ENCODE data around the gene ARID1B.

The ARID1B gene

GRCh38 chr6:157072128-157072527, 294.9 kb downstream of the ARID1B start:
- H3K27ac Mint-ChIP-seq = no peak overlapping the region

GRCh38 chr6:157073596-157073995, 296.4 kb downstream of the ARID1B start:
- Mint-ChIP-seq H3K27ac (no peak overlapping the region), H3K9me3 (ENCODE audit: low read depth) (no peaks in the 10 kb centered on the region), H3K4me1 (ENCODE audit: low read depth) (peaks cover 58% of the 10 kb centered on the region), H3K4me3 (no peak overlapping the region), H3K36me3 (peaks cover 19% of the 10 kb centered on the region), H3K27me3 (no peaks in the 10 kb centered on the region)

More at GRCh38 chr6:157072128-157072527, 294.9 kb downstream of the ARID1B start:
- no peaks in the 10 kb centered on the region for H3K9me3 Mint-ChIP-seq (ENCODE audit: low read depth)
- no peaks in the 10 kb centered on the region for H3K27me3 Mint-ChIP-seq
- H3K36me3 Mint-ChIP-seq = peaks cover 14% of the 10 kb centered on the region
- H3K4me3 Mint-ChIP-seq = no peak overlapping the region
- peaks cover 61% of the 10 kb centered on the region for H3K4me1 Mint-ChIP-seq (ENCODE audit: low read depth)

- peaks cover 19% of the 10 kb centered on the region for H3K36me3 Mint-ChIP-seq
- no peak overlapping the region for H3K27ac Mint-ChIP-seq
- no peaks in the 10 kb centered on the region for H3K27me3 Mint-ChIP-seq
- H3K4me3 Mint-ChIP-seq = no peak overlapping the region
- H3K4me1 Mint-ChIP-seq (ENCODE audit: low read depth) = peaks cover 58% of the 10 kb centered on the region
- H3K9me3 Mint-ChIP-seq (ENCODE audit: low read depth) = no peaks in the 10 kb centered on the region
These were observed 297.8 kb downstream of the ARID1B start for GRCh38 chr6:157074969-157075368.

GRCh38 chr6:157075549-157076450, 298.6 kb downstream of the ARID1B start:
- H3K36me3 Mint-ChIP-seq = peaks cover 19% of the 10 kb centered on the region
- H3K27me3 Mint-ChIP-seq = no peaks in the 10 kb centered on the region
- H3K27ac Mint-ChIP-seq = peak overlapping the region; percentile 87
- peaks cover 59% of the 10 kb centered on the region for H3K4me1 Mint-ChIP-seq (ENCODE audit: low read depth)
- H3K9me3 Mint-ChIP-seq (ENCODE audit: low read depth) = no peaks in the 10 kb centered on the region
- H3K4me3 Mint-ChIP-seq = peak overlapping the region; percentile 44

- Mint-ChIP-seq H3K4me1 (ENCODE audit: low read depth) (peaks cover 58% of the 10 kb centered on the region), H3K27ac (peak overlapping the region; percentile 23), H3K36me3 (peaks cover 19% of the 10 kb centered on the region), H3K27me3 (no peaks in the 10 kb centered on the region), H3K4me3 (no peak overlapping the region), H3K9me3 (ENCODE audit: low read depth) (no peaks in the 10 kb centered on the region)
These were observed 299.3 kb downstream of the ARID1B start for GRCh38 chr6:157076451-157076822.

- Mint-ChIP-seq H3K4me3 (peak overlapping the region; percentile 20), H3K9me3 (ENCODE audit: low read depth) (no peaks in the 10 kb centered on the region), H3K27ac (peak overlapping the region; percentile 23), H3K4me1 (ENCODE audit: low read depth) (peaks cover 58% of the 10 kb centered on the region), H3K27me3 (no peaks in the 10 kb centered on the region), H3K36me3 (peaks cover 19% of the 10 kb centered on the region)
These were observed 300.1 kb downstream of the ARID1B start for GRCh38 chr6:157077251-157077650.

- H3K9me3 Mint-ChIP-seq (ENCODE audit: low read depth) = no peaks in the 10 kb centered on the region
- H3K27ac Mint-ChIP-seq = no peak overlapping the region
- no peaks in the 10 kb centered on the region for H3K27me3 Mint-ChIP-seq
- H3K4me3 Mint-ChIP-seq = no peak overlapping the region
- peaks cover 19% of the 10 kb centered on the region for H3K36me3 Mint-ChIP-seq
- H3K4me1 Mint-ChIP-seq (ENCODE audit: low read depth) = peaks cover 58% of the 10 kb centered on the region
These were observed 301.1 kb downstream of the ARID1B start for GRCh38 chr6:157078326-157078725.

GRCh38 chr6:157079277-157079676, 302.1 kb downstream of the ARID1B start:
- Mint-ChIP-seq H3K4me3 (no peak overlapping the region), H3K9me3 (ENCODE audit: low read depth) (no peaks in the 10 kb centered on the region), H3K27me3 (no peaks in the 10 kb centered on the region), H3K4me1 (ENCODE audit: low read depth) (peaks cover 58% of the 10 kb centered on the region), H3K27ac (peak overlapping the region; percentile 46), H3K36me3 (peaks cover 13% of the 10 kb centered on the region)

- H3K27me3 Mint-ChIP-seq = no peaks in the 10 kb centered on the region
- H3K27ac Mint-ChIP-seq = peak overlapping the region; percentile 46
These were observed 302.6 kb downstream of the ARID1B start for GRCh38 chr6:157079771-157080170.

GRCh38 chr6:157080986-157081391, 303.8 kb downstream of the ARID1B start:
- H3K4me1 Mint-ChIP-seq (ENCODE audit: low read depth) = peaks cover 47% of the 10 kb centered on the region
- no peak overlapping the region for H3K4me3 Mint-ChIP-seq
- no peak overlapping the region for H3K27ac Mint-ChIP-seq
- H3K27me3 Mint-ChIP-seq = no peaks in the 10 kb centered on the region
- no peaks in the 10 kb centered on the region for H3K9me3 Mint-ChIP-seq (ENCODE audit: low read depth)
- peaks cover 9% of the 10 kb centered on the region for H3K36me3 Mint-ChIP-seq

More at GRCh38 chr6:157079771-157080170, 302.6 kb downstream of the ARID1B start:
- Mint-ChIP-seq H3K9me3 (ENCODE audit: low read depth) (no peaks in the 10 kb centered on the region), H3K4me1 (ENCODE audit: low read depth) (peaks cover 55% of the 10 kb centered on the region), H3K36me3 (peaks cover 10% of the 10 kb centered on the region), H3K4me3 (no peak overlapping the region)

- Mint-ChIP-seq H3K4me1 (ENCODE audit: low read depth) (peaks cover 31% of the 10 kb centered on the region), H3K27ac (no peak overlapping the region), H3K36me3 (peaks cover 4% of the 10 kb centered on the region), H3K27me3 (no peaks in the 10 kb centered on the region), H3K4me3 (no peak overlapping the region), H3K9me3 (ENCODE audit: low read depth) (no peaks in the 10 kb centered on the region)
These were observed 306.2 kb downstream of the ARID1B start for GRCh38 chr6:157083343-157083742.

- peaks cover 14% of the 10 kb centered on the region for H3K4me1 Mint-ChIP-seq (ENCODE audit: low read depth)
- no peaks in the 10 kb centered on the region for H3K9me3 Mint-ChIP-seq (ENCODE audit: low read depth)
- no peak overlapping the region for H3K27ac Mint-ChIP-seq
- H3K4me3 Mint-ChIP-seq = no peak overlapping the region
- peaks cover 4% of the 10 kb centered on the region for H3K36me3 Mint-ChIP-seq
- H3K27me3 Mint-ChIP-seq = no peaks in the 10 kb centered on the region
These were observed 309.5 kb downstream of the ARID1B start for GRCh38 chr6:157086632-157087031.

- H3K27ac Mint-ChIP-seq = no peak overlapping the region
- H3K27me3 Mint-ChIP-seq = no peaks in the 10 kb centered on the region
- H3K36me3 Mint-ChIP-seq = peaks cover 4% of the 10 kb centered on the region
These were observed 310.8 kb downstream of the ARID1B start for GRCh38 chr6:157087974-157088373.

GRCh38 chr6:157088841-157089240, 311.7 kb downstream of the ARID1B start:
- H3K4me1 Mint-ChIP-seq (ENCODE audit: low read depth) = peaks cover 16% of the 10 kb centered on the region
- peaks cover 6% of the 10 kb centered on the region for H3K36me3 Mint-ChIP-seq
- H3K27ac Mint-ChIP-seq = no peak overlapping the region

More at GRCh38 chr6:157087974-157088373, 310.8 kb downstream of the ARID1B start:
- Mint-ChIP-seq H3K4me3 (no peak overlapping the region), H3K9me3 (ENCODE audit: low read depth) (no peaks in the 10 kb centered on the region), H3K4me1 (ENCODE audit: low read depth) (peaks cover 12% of the 10 kb centered on the region)

GRCh38 chr6:157089258-157089657, 312.1 kb downstream of the ARID1B start:
- H3K4me1 Mint-ChIP-seq (ENCODE audit: low read depth) = peaks cover 18% of the 10 kb centered on the region
- no peaks in the 10 kb centered on the region for H3K9me3 Mint-ChIP-seq (ENCODE audit: low read depth)
- H3K27me3 Mint-ChIP-seq = no peaks in the 10 kb centered on the region
- peaks cover 6% of the 10 kb centered on the region for H3K36me3 Mint-ChIP-seq
- no peak overlapping the region for H3K4me3 Mint-ChIP-seq
- H3K27ac Mint-ChIP-seq = no peak overlapping the region

More at GRCh38 chr6:157088841-157089240, 311.7 kb downstream of the ARID1B start:
- H3K27me3 Mint-ChIP-seq = no peaks in the 10 kb centered on the region
- no peak overlapping the region for H3K4me3 Mint-ChIP-seq
- H3K9me3 Mint-ChIP-seq (ENCODE audit: low read depth) = no peaks in the 10 kb centered on the region

Data from activated naive CD8-positive, alpha-beta T cell (primary cell).